HepG2 (cell line): ENCODE measurements around the gene KCNJ4.

Experiments used
- ARHGAP35 ChIP-seq: sonication (generic); formaldehyde crosslinking; IDR thresholded peaks from 2 replicates; pipeline ENCODE4 v1.9.0; 2022; ENCODE audit warnings: mild to moderate bottlenecking, inconsistent platforms, moderate library complexity, missing genetic modification reagents, borderline replicate concordance
- CEBPZ ChIP-seq: IDR thresholded peaks from 2 replicates; pipeline ENCODE4 v1.6.1; 2012; ENCODE audit warnings: low read length, improper control_type of control experiment
- EED ChIP-seq: sonication (generic); formaldehyde crosslinking; IDR thresholded peaks from 2 replicates; pipeline ENCODE4 v1.5.0; 2020; ENCODE audit warnings: mild to moderate bottlenecking, missing genetic modification reagents
- GLI4 ChIP-seq: sonication (generic); formaldehyde crosslinking; IDR thresholded peaks from 2 replicates; pipeline ENCODE4 v1.5.1; 2020; ENCODE audit warnings: missing genetic modification reagents, mild to moderate bottlenecking, moderate library complexity, borderline replicate concordance
- HDAC6 ChIP-seq: fragments of 200-600 bp; sonication (generic); IDR thresholded peaks from 2 replicates; pipeline ENCODE4 v1.7.0; 2017; ENCODE audit warnings: mild to moderate bottlenecking, antibody characterized with exemption, low read length, low read depth
- PAX8 ChIP-seq: sonication (generic); formaldehyde crosslinking; IDR thresholded peaks from 2 replicates; pipeline ENCODE4 v1.8.0; 2022; ENCODE audit warnings: mild to moderate bottlenecking, missing genetic modification reagents, borderline replicate concordance
- POLR2A ChIP-seq, 2 experiments: IDR thresholded peaks; 2 replicates each; pipeline ENCODE4 v1.6.1; 2011; ENCODE audit warnings: low read depth in 2 of 2, low read length in 2 of 2, mild to moderate bottlenecking in 1 of 2, moderate library complexity in 1 of 2; ENCODE audit not compliant: insufficient read depth in 1 of 2
- RXRA ChIP-seq: sonication (generic); formaldehyde crosslinking; IDR thresholded peaks from 2 replicates; pipeline ENCODE4 v1.5.1; 2020; ENCODE audit warnings: missing genetic modification reagents
- TCF12 ChIP-seq, 2 experiments: fragments of 450-650 bp in 1 of 2; sonication (generic) in 1 of 2; formaldehyde crosslinking in 1 of 2; IDR thresholded peaks; 2 replicates each; pipeline versions ENCODE4 v1.6.1 to v1.8.0; 2017 to 2022; ENCODE audit warnings: antibody characterized with exemption in 1 of 2, mild to moderate bottlenecking in 1 of 2, missing genetic modification reagents in 1 of 2, moderate library complexity in 1 of 2
- YY1 ChIP-seq: IDR thresholded peaks from 2 replicates; pipeline ENCODE4 v1.6.1; 2011; ENCODE audit warnings: low read length, low read depth, moderate library complexity, mild to moderate bottlenecking; ENCODE audit not compliant: insufficient read depth, insufficient replicate concordance

- TF ChIP-seq PAX8 (CRISPR knock-in tag) (no peak), POLR2A (IDR thresholded peaks at IDR 0.05; ENCODE audit: insufficient read depth in 1 of 2, low read depth in 2 of 2, low read length in 2 of 2) (no peak), HDAC6 (no peak), CEBPZ (no peak), RXRA (CRISPR knock-in tag) (no peak), EED (CRISPR knock-in tag) (no peak), ARHGAP35 (CRISPR knock-in tag) (no peak), GLI4 (no peak), YY1 (no peak), TCF12 (IDR thresholded peaks at IDR 0.05) (no peak), TCF12 (CRISPR knock-in tag; IDR thresholded peaks at IDR 0.05) (no peak)
Observed at GRCh38 chr22:38444783-38445182, 10.2 kb downstream of the KCNJ4 start.
